Left lung (tissue), 10 donors: ENCODE data around the gene NEURL3. TPM values are rescaled to one million over a fixed set of nuclear protein-coding genes. Genes with fewer than 3 reads are reported as not detected.
"Not testable (repeated sequence)": the region's sequence is repeated elsewhere in the genome, so short reads cannot be mapped to it uniquely, and the experiment has no call there.

Experiments used
- ATAC-seq: fragments of 200-7000 bp; cut with Tn5 transposase; one replicate; pipeline ENCODE4 v1.9.1; 2020; ENCODE audit warnings: moderate library complexity
- DNase-seq, 4 donors: peaks; one replicate each; pipeline ENCODE4 v3.0.0-alpha.2; 2013 to 2020
- H3K27ac ChIP-seq, 2 donors: fragments of 200-600 bp; sonication (generic) in 1 of 2; one replicate each; pipeline versions ENCODE4 v1.5.0 to v1.8.0; 2020 to 2021
- H3K27me3 ChIP-seq, 2 donors: fragments of 200-600 bp; sonication (generic) in 1 of 2; one replicate each; pipeline versions ENCODE4 v1.5.0 to v1.8.0; 2020 to 2021
- H3K36me3 ChIP-seq, 2 donors: fragments of 200-600 bp; sonication (generic) in 1 of 2; one replicate each; pipeline versions ENCODE4 v1.5.0 to v1.8.0; 2020 to 2021
- H3K4me1 ChIP-seq, 2 donors: fragments of 200-600 bp; one replicate each; pipeline ENCODE4 v1.8.0; 2021
- H3K4me3 ChIP-seq, 2 donors: fragments of 200-600 bp; sonication (generic) in 1 of 2; one replicate each; pipeline versions ENCODE4 v1.5.0 to v1.8.0; 2020 to 2021; ENCODE audit warnings: mild to moderate bottlenecking in 1 of 2
- H3K9me3 ChIP-seq, 2 donors: fragments of 200-600 bp; sonication (generic) in 1 of 2; one replicate each; pipeline versions ENCODE4 v1.5.0 to v1.8.0; 2020 to 2021
- CTCF ChIP-seq, 2 donors: fragments of 200-600 bp; sonication (generic) in 1 of 2; IDR thresholded peaks; one replicate each; pipeline versions ENCODE4 v1.5.0 to v1.8.0; 2021; ENCODE audit warnings: antibody characterized with exemption in 2 of 2
- intact Hi-C, 2 donors: fragments of 100-400 bp; cut with DNase I; formaldehyde crosslinking; loops; one replicate each; pipeline versions ENCODE4 v1.11.2 to v1.14.2; 2022
- polyA plus RNA-seq, 6 donors: library from polyadenylated mRNA; unstranded; fragments of 120-200 nt; gene quantifications; one replicate each; pipeline ENCODE4 v1.2.1, GENCODE V29; 2013; ENCODE audit not compliant: insufficient read length in 6 of 6
- total RNA-seq, 2 donors: library from RNA; stranded (reverse); fragmentation: NEBNext Ultra II Directional; extraction: Animal tissue kit (Norgen Biotek cat#: 25700); gene quantifications; one replicate each; pipeline ENCODE4 v1.2.1, GENCODE V29; 2021
- donor health status: DM: no; HTN: yes; CAD: no.
- donor health status: DM: no; HTN: no; CAD: no.

Gene NEURL3
- total and polyA plus RNA-seq, 8 donors = 0.18 to 0.62 (median 0.32) TPM

GRCh38 chr2:96501471-96501874, 3.7 kb downstream of the NEURL3 start:
- intact Hi-C loops = no loop called here
- H3K4me1 ChIP-seq = peaks cover 6 to 32% of the 10 kb centered on the region in 2 donors
- ATAC-seq (no peak), DNase-seq (no peak)
- H3K27ac ChIP-seq = peak overlapping the region in 1 of 2 donors; percentile 34
- H3K4me3 ChIP-seq = no peak overlapping the region
- no peak for TF ChIP-seq CTCF (IDR thresholded peaks at IDR 0.05)
- no peaks in the 10 kb centered on the region for H3K36me3 ChIP-seq
- H3K9me3 ChIP-seq = no peaks in the 10 kb centered on the region
- peaks cover 9 to 28% of the 10 kb centered on the region in 2 donors for H3K27me3 ChIP-seq

- no peaks in the 10 kb centered on the region for H3K9me3 ChIP-seq
- no peak overlapping the region for H3K4me3 ChIP-seq
- peaks cover 6 to 30% of the 10 kb centered on the region in 2 donors for H3K4me1 ChIP-seq
- intact Hi-C loops = no loop called here
- no peaks in the 10 kb centered on the region for H3K36me3 ChIP-seq
- ATAC-seq (no peak), DNase-seq (no peak)
- H3K27me3 ChIP-seq = peaks cover 9 to 28% of the 10 kb centered on the region in 2 donors
- TF ChIP-seq CTCF (IDR thresholded peaks at IDR 0.05) = no peak
- no peak overlapping the region for H3K27ac ChIP-seq
Observed at GRCh38 chr2:96500385-96501066, 4.6 kb downstream of the NEURL3 start.

- no peaks in the 10 kb centered on the region for H3K36me3 ChIP-seq
- DNase-seq (no peak), ATAC-seq (no peak)
- TF ChIP-seq CTCF (IDR thresholded peaks at IDR 0.05) = no peak
- peaks cover 0 to 8% of the 10 kb centered on the region in 2 donors for H3K9me3 ChIP-seq
- peaks cover 9 to 28% of the 10 kb centered on the region in 2 donors for H3K27me3 ChIP-seq
- peaks cover 6 to 23% of the 10 kb centered on the region in 2 donors for H3K4me1 ChIP-seq
- H3K4me3 ChIP-seq = no peak overlapping the region
- intact Hi-C loops = no loop called here
- H3K27ac ChIP-seq = no peak overlapping the region
Observed at GRCh38 chr2:96499061-96499960, 5.8 kb downstream of the NEURL3 start.

GRCh38 chr2:96498611-96499010, 6.5 kb downstream of the NEURL3 start:
- peaks cover 6 to 23% of the 10 kb centered on the region in 2 donors for H3K4me1 ChIP-seq
- DNase-seq, H3K4me3 ChIP-seq, intact Hi-C loops, H3K36me3 ChIP-seq, ATAC-seq, H3K27ac ChIP-seq: not testable (repeated sequence)
- H3K9me3 ChIP-seq = peaks cover 0 to 10% of the 10 kb centered on the region in 2 donors
- peaks cover 9 to 28% of the 10 kb centered on the region in 2 donors for H3K27me3 ChIP-seq

- Histone ChIP-seq H3K36me3 (no peaks in the 10 kb centered on the region), H3K4me3 (no peak overlapping the region), H3K4me1 (peaks cover 6 to 18% of the 10 kb centered on the region in 2 donors), H3K27me3 (peaks cover 9 to 28% of the 10 kb centered on the region in 2 donors), H3K27ac (no peak overlapping the region), H3K9me3 (peaks cover 0 to 10% of the 10 kb centered on the region in 2 donors)
- DNase-seq (no peak), ATAC-seq (no peak)
- intact Hi-C loops = no loop called here
- TF ChIP-seq CTCF (IDR thresholded peaks at IDR 0.05) = no peak
Observed at GRCh38 chr2:96498021-96498431, 7.1 kb downstream of the NEURL3 start.
